IMR-90 (cell line): ENCODE results near the gene TAGLN3.

ENCODE experiments used
- CEBPB ChIP-seq: IDR thresholded peaks from 2 replicates; pipeline ENCODE4 v1.6.1; 2012; ENCODE audit warnings: low read depth, low read length, improper control_type of control experiment
- CTCF ChIP-seq: conservative IDR thresholded peaks from 2 replicates; pipeline ENCODE4 v1.5.1; 2012; ENCODE audit warnings: mild to moderate bottlenecking, low read depth, low read length, improper control_type of control experiment
- ELK1 ChIP-seq: fragments of 150-350 bp; IDR thresholded peaks from 2 replicates; pipeline ENCODE4 v1.6.1; 2016; ENCODE audit warnings: low read depth, mild to moderate bottlenecking, low read length, moderate library complexity, borderline replicate concordance
- MAFK ChIP-seq: IDR thresholded peaks from 2 replicates; pipeline ENCODE4 v1.6.1; 2012; ENCODE audit warnings: low read depth, low read length, improper control_type of control experiment
- MXI1 ChIP-seq: IDR thresholded peaks from 2 replicates; pipeline ENCODE4 v1.6.1; 2012; ENCODE audit warnings: low read depth, mild to moderate bottlenecking, low read length, moderate library complexity, borderline replicate concordance
- POLR2A ChIP-seq: IDR thresholded peaks from 2 replicates; pipeline ENCODE4 v1.6.1; 2012; ENCODE audit warnings: mild to moderate bottlenecking, low read depth, low read length
- RAD21 ChIP-seq: IDR thresholded peaks from 2 replicates; pipeline ENCODE4 v1.6.1; 2012; ENCODE audit warnings: low read length, improper control_type of control experiment
- RFX5 ChIP-seq: IDR thresholded peaks from 2 replicates; pipeline ENCODE4 v1.8.0; 2012; ENCODE audit warnings: low read depth, mild to moderate bottlenecking, low read length, moderate library complexity
- USF2 ChIP-seq: fragments of 150-350 bp; IDR thresholded peaks from 2 replicates; pipeline ENCODE4 v1.6.1; 2017; ENCODE audit warnings: mild to moderate bottlenecking, antibody characterized with exemption, low read length, low read depth

GRCh38 chr3:111971533-111972130 lies 27.1 kb upstream of the TAGLN3 start:
- TF ChIP-seq CTCF: no peak
- no peak for TF ChIP-seq ELK1
- no peak for TF ChIP-seq RAD21
- TF ChIP-seq MXI1: no peak
- no peak for TF ChIP-seq CEBPB
- no peak for TF ChIP-seq POLR2A
- no peak for TF ChIP-seq RFX5
- TF ChIP-seq MAFK: no peak
- no peak for TF ChIP-seq USF2
